SK-N-SH (cell line): ENCODE measurements around the gene TMEM132E. TPM values are rescaled to one million over a fixed set of nuclear protein-coding genes. Genes with fewer than 3 reads are reported as not detected.

Experiments
- CTCF ChIA-PET: fragments of 300-600, 350-600 bp; formaldehyde crosslinking; extraction: SDS; loops from one replicate; lab custom pipeline; 2021; lab: Yijun Ruan, JAX
- POLR2A ChIA-PET: fragments of 350-600 bp; sonication (Branson Sonifier 250); formaldehyde crosslinking; extraction: SDS; loops from one replicate; lab custom pipeline; 2020; ENCODE audit warnings: antibody characterized with exemption, inconsistent platforms; lab: Yijun Ruan, JAX
- DNase-seq: peaks from one replicate; pipeline ENCODE4 v3.0.0; 2012
- H2AFZ ChIP-seq: fragments of 200-600 bp; sonication (generic); 2 replicates; pipeline ENCODE4 v1.8.1; 2016; ENCODE audit warnings: antibody characterized with exemption, mild to moderate bottlenecking, low read depth
- H3F3A ChIP-seq: fragments of 200-600 bp; sonication (generic); replicated peaks from 2 replicates; pipeline ENCODE3; 2016; ENCODE audit warnings: antibody characterized with exemption, mild to moderate bottlenecking; ENCODE audit not compliant: insufficient read depth
- H3K27ac ChIP-seq, 2 experiments: fragments of 200-500 bp in 1 of 2; fragments of 200-600 bp in 1 of 2; sonication (Bioruptor generic) in 1 of 2; sonication (generic), shearing (Covaris generic) in 1 of 2; 2 replicates each; pipeline versions ENCODE4 v1.5.1 to v1.6.1; 2014 to 2016; ENCODE audit warnings: low read depth in 2 of 2, inconsistent platforms in 1 of 2, low read length in 1 of 2, mild to moderate bottlenecking in 1 of 2, mixed read lengths in 1 of 2
- H3K27me3 ChIP-seq: fragments of 200-600 bp; sonication (generic), shearing (Covaris generic); 2 replicates; pipeline ENCODE4 v1.6.1; 2016; ENCODE audit warnings: mixed run types; ENCODE audit not compliant: insufficient read depth
- H3K36me3 ChIP-seq, 2 experiments: fragments of 200-500 bp in 1 of 2; fragments of 200-600 bp in 1 of 2; sonication (Bioruptor generic) in 1 of 2; sonication (generic) in 1 of 2; replicated peaks in 1 of 2; 2 replicates each; pipeline versions ENCODE3 to v1.5.1; 2014 to 2016; ENCODE audit warnings: low read length in 1 of 2, mild to moderate bottlenecking in 1 of 2; ENCODE audit not compliant: insufficient read depth in 2 of 2, control insufficient read depth in 1 of 2
- H3K4me1 ChIP-seq, 2 experiments: fragments of 200-500 bp in 1 of 2; fragments of 200-600 bp in 1 of 2; sonication (Bioruptor generic) in 1 of 2; sonication (generic), shearing (Covaris generic) in 1 of 2; 2 replicates each; pipeline versions ENCODE4 v1.5.1 to v1.6.1; 2014 to 2016; ENCODE audit warnings: low read depth in 1 of 2, low read length in 1 of 2, mixed run types in 1 of 2; ENCODE audit not compliant: insufficient read depth in 2 of 2, control insufficient read depth in 1 of 2
- H3K4me2 ChIP-seq: fragments of 200-600 bp; sonication (generic), shearing (Covaris generic); 2 replicates; pipeline ENCODE4 v1.6.1; 2017; ENCODE audit warnings: mixed run types
- H3K4me3 ChIP-seq, 2 experiments: fragments of 200-500 bp in 1 of 2; fragments of 200-600 bp in 1 of 2; sonication (Bioruptor generic) in 1 of 2; sonication (generic), shearing (Covaris generic) in 1 of 2; 2 replicates each; pipeline versions ENCODE4 v1.5.1 to v1.8.1; 2014 to 2016; ENCODE audit warnings: low read depth in 2 of 2, inconsistent platforms in 1 of 2, low read length in 1 of 2, mild to moderate bottlenecking in 1 of 2, mixed read lengths in 1 of 2, moderate library complexity in 1 of 2
- H3K79me2 ChIP-seq: fragments of 200-600 bp; sonication (generic); 2 replicates; pipeline ENCODE4 v1.8.1; 2017; ENCODE audit warnings: mild to moderate bottlenecking; ENCODE audit not compliant: insufficient read depth
- H3K9ac ChIP-seq: fragments of 200-600 bp; sonication (generic); 2 replicates; pipeline ENCODE4 v1.6.1; 2017; ENCODE audit warnings: mixed run types
- H3K9me2 ChIP-seq: fragments of 200-600 bp; sonication (generic); 2 replicates; pipeline ENCODE4 v1.6.1; 2017; ENCODE audit warnings: mixed run types
- H3K9me3 ChIP-seq: fragments of 200-600 bp; sonication (generic); 2 replicates; pipeline ENCODE4 v1.6.1; 2017; ENCODE audit warnings: mixed run types, mild to moderate bottlenecking, moderate library complexity
- H4K20me1 ChIP-seq: fragments of 200-600 bp; sonication (generic); 2 replicates; pipeline ENCODE4 v1.6.1; 2017; ENCODE audit warnings: mild to moderate bottlenecking, mixed run types; ENCODE audit not compliant: insufficient read depth
- CHD2 ChIP-seq: fragments of 150-350 bp; IDR thresholded peaks from 2 replicates; pipeline ENCODE4 v1.6.1; 2018; ENCODE audit warnings: low read length; ENCODE audit not compliant: partially characterized antibody
- ELF1 ChIP-seq: IDR thresholded peaks from 2 replicates; pipeline ENCODE4 v1.4.0; 2012
- EP300 ChIP-seq, 2 experiments: IDR thresholded peaks; 2 replicates each; pipeline versions ENCODE4 v1.4.0 to v1.6.1; 2012; ENCODE audit warnings: borderline replicate concordance in 1 of 2, low read depth in 1 of 2, low read length in 1 of 2
- EZH2phosphoT487 ChIP-seq: fragments of 200-600 bp; sonication (generic); IDR thresholded peaks from 2 replicates; pipeline ENCODE4 v1.6.1; 2017; ENCODE audit warnings: low read depth, mixed run types, mild to moderate bottlenecking, antibody characterized with exemption, moderate library complexity, borderline replicate concordance
- FOXJ3 ChIP-seq: sonication (generic); formaldehyde crosslinking; IDR thresholded peaks from 2 replicates; pipeline ENCODE4 v1.5.1; 2020; ENCODE audit warnings: mild to moderate bottlenecking, missing genetic modification reagents
- FOXM1 ChIP-seq: IDR thresholded peaks from 2 replicates; pipeline ENCODE4 v1.4.0; 2012; ENCODE audit warnings: low read depth, mild to moderate bottlenecking
- IRF3 ChIP-seq: fragments of 150-350 bp; IDR thresholded peaks from 2 replicates; pipeline ENCODE4 v1.6.1; 2016; ENCODE audit warnings: mild to moderate bottlenecking, low read depth, low read length
- JUND ChIP-seq: IDR thresholded peaks from 2 replicates; pipeline ENCODE4 v1.4.0; 2012
- MXI1 ChIP-seq: IDR thresholded peaks from 2 replicates; pipeline ENCODE4 v1.6.1; 2012; ENCODE audit warnings: mild to moderate bottlenecking, low read depth, low read length, improper control_type of control experiment
- NFIC ChIP-seq: IDR thresholded peaks from 2 replicates; pipeline ENCODE4 v1.4.0; 2012; ENCODE audit warnings: borderline replicate concordance
- PBX3 ChIP-seq: IDR thresholded peaks from 2 replicates; pipeline ENCODE4; 2012
- POLR2AphosphoS5 ChIP-seq: IDR thresholded peaks from 2 replicates; pipeline ENCODE4 v1.6.1; 2012; ENCODE audit warnings: low read depth, low read length
- RAD21 ChIP-seq: IDR thresholded peaks from 2 replicates; pipeline ENCODE4 v1.6.1; 2012; ENCODE audit warnings: mild to moderate bottlenecking, low read length
- REST ChIP-seq: IDR thresholded peaks from 2 replicates; pipeline ENCODE4 v1.6.1; 2012; ENCODE audit warnings: mild to moderate bottlenecking, low read depth, low read length, moderate library complexity
- SMC3 ChIP-seq: IDR thresholded peaks from 2 replicates; pipeline ENCODE4 v1.6.1; 2012; ENCODE audit warnings: low read depth, low read length, improper control_type of control experiment
- TAF1 ChIP-seq: IDR thresholded peaks from 2 replicates; pipeline ENCODE4 v1.6.1; 2012; ENCODE audit warnings: low read depth, mild to moderate bottlenecking, low read length, moderate library complexity, borderline replicate concordance
- TCF12 ChIP-seq: IDR thresholded peaks from 2 replicates; pipeline ENCODE4 v1.4.0; 2012
- TEAD4 ChIP-seq: IDR thresholded peaks from 2 replicates; pipeline ENCODE4 v1.4.0; 2012; ENCODE audit warnings: mild to moderate bottlenecking, borderline replicate concordance; ENCODE audit not compliant: insufficient read depth
- USF2 ChIP-seq: fragments of 150-350 bp; IDR thresholded peaks from 2 replicates; pipeline ENCODE4 v1.6.1; 2017; ENCODE audit warnings: antibody characterized with exemption, low read length, low read depth, borderline replicate concordance
- WGBS: methylation state at CpG from one replicate; pipeline ENCODE4 v1.1.6; 2017; ENCODE audit warnings: low lambda C conversion rate; 5-methylcytosine and 5-hydroxymethylcytosine counted together
- polyA plus RNA-seq, 3 experiments: library from polyadenylated mRNA; depleted of rRNA; stranded (reverse); fragments of >200 nt; gene quantifications; 2 replicates each; pipeline ENCODE4 v1.2.3, GENCODE V29; 2012
- TF ChIP-seq, protein P1 (sequence below): IDR thresholded peaks from 2 replicates; pipeline ENCODE4 v1.4.0; 2012; ENCODE audit warnings: low read depth, borderline replicate concordance
- TF ChIP-seq, protein P2 (sequence below): IDR thresholded peaks from 2 replicates; pipeline ENCODE4 v1.4.0; 2012; ENCODE audit warnings: low read depth
- TF ChIP-seq, protein P3 (sequence below): fragments of 200-600 bp; sonication (generic); IDR thresholded peaks from 2 replicates; pipeline ENCODE4 v1.6.1; 2017; ENCODE audit warnings: antibody characterized with exemption, mild to moderate bottlenecking, moderate library complexity

The TMEM132E gene
- polyA plus RNA-seq, 1 of the 3 experiments (the other 2 are of a cell fraction) = not detected

DNA sequence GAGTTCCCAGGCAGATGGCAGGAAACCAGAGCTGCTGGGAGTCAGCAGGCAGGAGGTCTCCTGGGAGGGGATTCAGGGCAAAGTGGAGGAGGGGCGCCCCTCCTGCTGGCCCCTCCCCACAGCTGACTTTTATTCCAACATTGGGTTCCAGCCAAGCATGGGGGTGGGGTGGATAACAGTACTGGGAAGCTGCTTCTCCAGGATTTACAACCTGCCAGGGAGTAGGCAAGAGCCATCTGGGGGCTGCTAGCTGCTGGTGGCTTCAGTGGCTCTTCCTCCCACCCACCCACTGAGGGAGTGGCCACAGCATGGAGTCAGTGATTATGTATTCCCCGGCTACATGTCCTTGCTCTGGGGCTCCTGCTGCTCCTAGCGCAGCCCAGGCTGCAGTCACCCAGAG is 36.8 kb downstream of the TMEM132E start:
- Histone ChIP-seq H3F3A (no peaks in the 10 kb centered on the region), H3K9ac (no peak overlapping the region), H4K20me1 (no peaks in the 10 kb centered on the region), H3K4me1 (peaks cover 0 to 61% of the 10 kb centered on the region in 2 experiments; a peak in 2 of 4 replicates), H3K9me3 (no peaks in the 10 kb centered on the region), H3K4me2 (no peak overlapping the region), H3K4me3 (no peak overlapping the region), H3K36me3 (no peaks in the 10 kb centered on the region), H3K9me2 (no peaks in the 10 kb centered on the region), H3K27ac (no peak overlapping the region), H3K27me3 (no peaks in the 10 kb centered on the region), H2AFZ (no peak overlapping the region), H3K79me2 (no peaks in the 10 kb centered on the region)
- CTCF ChIA-PET = interaction anchor here (0.6 to 2.6 kb wide), 8 partner anchors 21 to 504 kb away, joined by 3 to 14 read pairs (median 4); no protein-coding TSS in a partner anchor
- TF ChIP-seq TEAD4 (no peak), IRF3 (no peak), JUND (no peak), USF2 (no peak), EP300 (IDR thresholded peaks at IDR 0.05; ENCODE audit: borderline replicate concordance in 1 of 2, low read depth in 1 of 2, low read length in 1 of 2) (peak in 1 of 2 experiments; percentile 50; a peak in 2 of 4 replicates), FOXJ3 (CRISPR knock-in tag) (no peak), TAF1 (no peak), CHD2 (peak; percentile 84), REST (no peak), PBX3 (no peak), EZH2phosphoT487 (no peak), FOXM1 (no peak), NFIC (no peak), ELF1 (no peak), MXI1 (no peak), SMC3 (no peak), RAD21 (0 out of 2 replicates have a peak, but pooled peaks have one; percentile 2), TCF12 (no peak), POLR2AphosphoS5 (no peak)
- TF ChIP-seq, protein P1, sequence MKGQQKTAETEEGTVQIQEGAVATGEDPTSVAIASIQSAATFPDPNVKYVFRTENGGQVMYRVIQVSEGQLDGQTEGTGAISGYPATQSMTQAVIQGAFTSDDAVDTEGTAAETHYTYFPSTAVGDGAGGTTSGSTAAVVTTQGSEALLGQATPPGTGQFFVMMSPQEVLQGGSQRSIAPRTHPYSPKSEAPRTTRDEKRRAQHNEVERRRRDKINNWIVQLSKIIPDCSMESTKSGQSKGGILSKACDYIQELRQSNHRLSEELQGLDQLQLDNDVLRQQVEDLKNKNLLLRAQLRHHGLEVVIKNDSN = no peak
- TF ChIP-seq, protein P2, sequence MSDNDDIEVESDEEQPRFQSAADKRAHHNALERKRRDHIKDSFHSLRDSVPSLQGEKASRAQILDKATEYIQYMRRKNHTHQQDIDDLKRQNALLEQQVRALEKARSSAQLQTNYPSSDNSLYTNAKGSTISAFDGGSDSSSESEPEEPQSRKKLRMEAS = no peak
- TF ChIP-seq, protein P3, sequence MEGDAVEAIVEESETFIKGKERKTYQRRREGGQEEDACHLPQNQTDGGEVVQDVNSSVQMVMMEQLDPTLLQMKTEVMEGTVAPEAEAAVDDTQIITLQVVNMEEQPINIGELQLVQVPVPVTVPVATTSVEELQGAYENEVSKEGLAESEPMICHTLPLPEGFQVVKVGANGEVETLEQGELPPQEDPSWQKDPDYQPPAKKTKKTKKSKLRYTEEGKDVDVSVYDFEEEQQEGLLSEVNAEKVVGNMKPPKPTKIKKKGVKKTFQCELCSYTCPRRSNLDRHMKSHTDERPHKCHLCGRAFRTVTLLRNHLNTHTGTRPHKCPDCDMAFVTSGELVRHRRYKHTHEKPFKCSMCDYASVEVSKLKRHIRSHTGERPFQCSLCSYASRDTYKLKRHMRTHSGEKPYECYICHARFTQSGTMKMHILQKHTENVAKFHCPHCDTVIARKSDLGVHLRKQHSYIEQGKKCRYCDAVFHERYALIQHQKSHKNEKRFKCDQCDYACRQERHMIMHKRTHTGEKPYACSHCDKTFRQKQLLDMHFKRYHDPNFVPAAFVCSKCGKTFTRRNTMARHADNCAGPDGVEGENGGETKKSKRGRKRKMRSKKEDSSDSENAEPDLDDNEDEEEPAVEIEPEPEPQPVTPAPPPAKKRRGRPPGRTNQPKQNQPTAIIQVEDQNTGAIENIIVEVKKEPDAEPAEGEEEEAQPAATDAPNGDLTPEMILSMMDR = no peak
- POLR2A ChIA-PET = no interaction called here
- peak; percentile 66 for DNase-seq
- 30% methylated on average over 2 of the region's 3 CpGs for WGBS
